Heart right ventricle (tissue), 16 donors: ENCODE data around the gene CCDC74B. TPM values are rescaled to one million over a fixed set of nuclear protein-coding genes. Genes with fewer than 3 reads are reported as not detected.
"Not testable (repeated sequence)": the region's sequence is repeated elsewhere in the genome, so short reads cannot be mapped to it uniquely, and the experiment has no call there.

ENCODE experiments used
- ATAC-seq, 8 donors: fragments of 200-7000 bp; cut with Tn5 transposase; one replicate each; pipeline ENCODE4 v1.9.1; 2020; ENCODE audit warnings: mild to moderate bottlenecking in 8 of 8, moderate library complexity in 8 of 8, moderate number of reproducible peaks in 1 of 8
- DNase-seq, 2 donors: peaks; one replicate each; pipeline ENCODE4 v3.0.0-alpha.2; 2020
- H3K27ac ChIP-seq, 10 donors: fragments of 200-600 bp; sonication (generic) in 2 of 10; one replicate each; pipeline versions ENCODE4 v1.5.0 to v1.8.0; 2020 to 2022; ENCODE audit warnings: mild to moderate bottlenecking in 3 of 10
- H3K27me3 ChIP-seq, 7 donors: fragments of 200-600 bp; one replicate each; pipeline ENCODE4 v1.8.0; 2021 to 2022; ENCODE audit warnings: mild to moderate bottlenecking in 2 of 7
- H3K36me3 ChIP-seq, 9 donors: fragments of 200-600 bp; sonication (generic) in 1 of 9; one replicate each; pipeline versions ENCODE4 v1.5.0 to v1.8.0; 2020 to 2022; ENCODE audit warnings: mild to moderate bottlenecking in 2 of 9
- H3K4me1 ChIP-seq, 9 donors: fragments of 200-600 bp; sonication (generic) in 1 of 9; one replicate each; pipeline versions ENCODE4 v1.5.0 to v1.8.0; 2020 to 2022; ENCODE audit warnings: mild to moderate bottlenecking in 4 of 9
- H3K4me3 ChIP-seq, 10 donors: fragments of 200-600 bp; sonication (generic) in 2 of 10; one replicate each; pipeline versions ENCODE4 v1.5.0 to v1.8.0; 2020 to 2022; ENCODE audit warnings: mild to moderate bottlenecking in 7 of 10, moderate library complexity in 2 of 10
- H3K9me3 ChIP-seq, 11 donors: fragments of 200-600 bp in 10 of 11; sonication (generic) in 2 of 11; one replicate each; pipeline versions ENCODE4 v1.5.0 to v1.8.0; 2013 to 2022; ENCODE audit warnings: mild to moderate bottlenecking in 2 of 11, control low read depth in 1 of 11, moderate library complexity in 1 of 11
- WGBS, 2 donors: extraction: QIAGEN DNeasy Blood & Tissue Kit; methylation state at CpG; one replicate each; pipeline ENCODE4 v1.1.7; 2013; ENCODE audit warnings: inconsistent platforms in 1 of 2; 5-methylcytosine and 5-hydroxymethylcytosine counted together
- intact Hi-C, 10 donors: fragments of 100-400 bp; cut with DNase I; formaldehyde crosslinking; loops; one replicate each; pipeline versions ENCODE4 v1.11.1 to v1.14.2; 2022
- polyA plus RNA-seq, 2 donors: library from polyadenylated mRNA; stranded (reverse); fragments of 200-250 nt; gene quantifications; one replicate each; pipeline ENCODE4 v1.2.3, GENCODE V29; 2013
- total RNA-seq, 10 donors: library from RNA; stranded (reverse); fragmentation: NEBNext Ultra II Directional in 3 of 10; extraction: Animal tissue kit (Norgen Biotek cat#: 25700) in 3 of 10; gene quantifications; one replicate each; pipeline versions ENCODE4 v1.2.1 to v1.2.4, GENCODE V29; 2021 to 2023
- TF ChIP-seq, protein P1 (sequence below), 9 donors: fragments of 200-600 bp; sonication (generic) in 2 of 9; IDR thresholded peaks; one replicate each; pipeline versions ENCODE4 v1.5.0 to v1.8.0; 2021 to 2022; ENCODE audit warnings: antibody characterized with exemption in 9 of 9, mild to moderate bottlenecking in 5 of 9, moderate library complexity in 1 of 9
- donor health status: Arrhythmogenic right ventricular cardiomyopathy.
- donor health status: ischemic (EF 13 %, LVEDD 7.1; RV severe dilation, severe dysfunction).
- donor health status: healthy with polysubstance abuse.
- donor health status: DM: no; HTN: yes; CAD: no.
- donor health status: DM: no; HTN: no; CAD: no.
- donor health status: ischemic (EF 25% LVEDD 6.9; RV normal size, moderate dysfunction).
- donor health status: ischemic (EF 25% LVEDD 5.7; RV mildly dilated, moderate dysfunction).
- donor health status: healthy.
- donor health status: DM: yes; HTN: yes; CAD: no.
- donor health status: Ischemic cardiomyopathy.
- donor health status: ischemic (EF 35%, LVEDD 5.7; RV mildly dilated, moderate dysfunction).
- donor health status: nonischemic (EF 11% LVEDD 7.7; RV severe dilation, severe dysfunction).
- donor health status: DM: yes; HTN: yes; CAD: no.
- donor health status: PGD.
- donor health status: ischemic (EF 29% LVEDD 5.4; RV normal size, mild dysfunction).
- donor health status: nonischemic (EF 23%, LVEDD 6.1; RV moderate dilation, normal function).

Gene CCDC74B
- total and polyA plus RNA-seq, 12 donors: 0.25 to 1.4 (median 0.66) TPM; not detected in 1

DNA sequence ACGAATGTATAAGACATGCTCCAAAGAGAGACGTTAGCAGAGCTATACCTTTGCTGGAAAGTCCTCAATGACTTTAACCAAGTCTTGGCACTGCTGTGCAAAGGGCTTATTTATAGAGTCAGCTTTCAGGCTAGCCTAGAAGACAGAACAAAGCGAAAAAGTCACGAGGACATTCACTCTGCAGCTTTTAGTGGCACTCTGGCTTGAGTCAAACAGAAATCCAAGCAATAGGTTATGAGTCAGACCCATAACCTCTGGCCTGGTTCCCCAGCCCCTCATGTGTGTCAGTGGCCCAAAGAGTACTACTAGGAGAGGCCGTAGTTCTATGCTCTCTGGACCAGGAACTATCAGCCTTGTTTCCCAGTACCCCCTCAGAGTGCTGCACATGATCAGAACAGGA, 30.0 kb upstream of the CCDC74B start:
- DNase-seq (peak in 1 of 2 donors; percentile 22), ATAC-seq (peak; percentile 59 to 94 (median 84))
- WGBS, 2 donors: 48 to 63% methylated on average over 5 of the region's 5 CpGs
- Histone ChIP-seq H3K27ac (peak overlapping the region in 9 of 10 donors; percentile 32 to 78 (median 52)), H3K4me1 (peaks cover 0 to 21% (median 4%) of the 10 kb centered on the region in 9 donors), H3K36me3 (peaks cover 0 to 80% (median 11%) of the 10 kb centered on the region in 9 donors)
- H3K9me3 ChIP-seq, intact Hi-C loops, H3K27me3 ChIP-seq, H3K4me3 ChIP-seq: not testable (repeated sequence)

DNA sequence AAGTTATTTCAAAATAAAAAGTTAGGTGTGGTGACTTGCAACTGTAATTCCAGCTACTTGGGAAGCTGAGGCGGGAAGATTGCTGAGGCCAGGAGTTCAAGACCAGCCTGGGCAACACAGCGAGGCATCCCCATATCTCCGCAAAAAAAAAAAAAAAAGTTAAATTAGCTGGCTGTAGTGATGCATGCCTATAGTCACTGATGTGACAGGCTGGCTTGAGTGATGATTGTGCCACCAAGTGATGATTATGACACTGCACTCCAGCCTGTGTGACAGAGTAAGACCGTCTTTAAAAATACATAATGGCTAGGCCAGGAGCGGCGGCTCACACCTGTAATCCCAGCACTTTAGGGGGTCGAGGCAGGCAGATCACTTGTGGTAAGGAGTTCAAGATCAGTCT, 25.0 kb upstream of the CCDC74B start:
- Histone ChIP-seq H3K4me3 (no peak overlapping the region), H3K36me3 (peaks cover 0 to 100% (median 39%) of the 10 kb centered on the region in 9 donors), H3K27ac (no peak overlapping the region), H3K4me1 (peaks cover 0 to 10% (median 0%) of the 10 kb centered on the region in 9 donors), H3K27me3 (no peaks in the 10 kb centered on the region), H3K9me3 (no peaks in the 10 kb centered on the region)
- intact Hi-C loops: no loop called here
- ATAC-seq (no peak), DNase-seq (no peak)
- WGBS, 2 donors: 91 to 92% methylated on average over 7 of the region's 7 CpGs
- TF ChIP-seq, protein P1, sequence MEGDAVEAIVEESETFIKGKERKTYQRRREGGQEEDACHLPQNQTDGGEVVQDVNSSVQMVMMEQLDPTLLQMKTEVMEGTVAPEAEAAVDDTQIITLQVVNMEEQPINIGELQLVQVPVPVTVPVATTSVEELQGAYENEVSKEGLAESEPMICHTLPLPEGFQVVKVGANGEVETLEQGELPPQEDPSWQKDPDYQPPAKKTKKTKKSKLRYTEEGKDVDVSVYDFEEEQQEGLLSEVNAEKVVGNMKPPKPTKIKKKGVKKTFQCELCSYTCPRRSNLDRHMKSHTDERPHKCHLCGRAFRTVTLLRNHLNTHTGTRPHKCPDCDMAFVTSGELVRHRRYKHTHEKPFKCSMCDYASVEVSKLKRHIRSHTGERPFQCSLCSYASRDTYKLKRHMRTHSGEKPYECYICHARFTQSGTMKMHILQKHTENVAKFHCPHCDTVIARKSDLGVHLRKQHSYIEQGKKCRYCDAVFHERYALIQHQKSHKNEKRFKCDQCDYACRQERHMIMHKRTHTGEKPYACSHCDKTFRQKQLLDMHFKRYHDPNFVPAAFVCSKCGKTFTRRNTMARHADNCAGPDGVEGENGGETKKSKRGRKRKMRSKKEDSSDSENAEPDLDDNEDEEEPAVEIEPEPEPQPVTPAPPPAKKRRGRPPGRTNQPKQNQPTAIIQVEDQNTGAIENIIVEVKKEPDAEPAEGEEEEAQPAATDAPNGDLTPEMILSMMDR (IDR thresholded peaks at IDR 0.05): no peak

DNA sequence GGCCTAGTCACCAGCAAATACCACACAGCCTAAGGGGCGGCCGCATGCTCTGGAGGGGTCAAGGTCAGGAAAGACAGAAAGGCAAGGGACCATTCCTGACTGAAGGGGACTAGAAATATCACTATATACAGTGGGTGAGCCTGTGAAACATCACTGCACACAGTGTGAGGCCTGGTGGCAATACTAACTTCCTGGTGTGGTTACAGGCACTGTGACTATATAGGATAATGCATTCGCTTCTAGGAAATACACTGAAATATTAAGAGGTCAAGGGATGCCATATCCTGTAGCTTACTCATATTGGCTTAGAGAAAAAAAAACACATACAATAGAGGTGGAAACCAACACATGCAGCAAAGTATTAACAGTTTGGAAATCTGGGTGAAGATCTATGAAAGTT, 24.3 kb upstream of the CCDC74B start:
- ATAC-seq, H3K27me3 ChIP-seq, H3K9me3 ChIP-seq, H3K4me1 ChIP-seq, DNase-seq, intact Hi-C loops, H3K4me3 ChIP-seq, H3K27ac ChIP-seq: not testable (repeated sequence)
- H3K36me3 ChIP-seq: peaks cover 0 to 100% (median 43%) of the 10 kb centered on the region in 9 donors
- 89 to 98% methylated on average over 3 of the region's 3 CpGs for WGBS, 2 donors

DNA sequence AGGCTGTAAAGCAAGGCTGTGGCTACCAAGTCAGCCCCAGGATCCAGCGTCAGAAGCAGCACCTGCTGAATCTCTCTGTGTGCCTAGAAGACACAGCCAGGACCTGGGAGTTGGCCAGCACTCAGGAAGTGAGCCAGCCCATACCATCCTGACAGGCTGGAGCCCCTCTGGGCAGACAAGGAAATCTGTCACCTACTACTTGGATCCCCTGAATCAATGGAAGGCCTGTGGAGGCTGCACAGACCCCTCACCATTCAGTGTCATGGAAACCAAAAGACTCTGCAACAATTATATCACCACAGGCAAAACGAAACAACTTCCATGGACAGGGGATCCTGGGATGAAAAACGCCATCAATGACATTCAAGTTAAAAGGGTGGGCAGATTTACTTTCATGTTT, 21.7 kb upstream of the CCDC74B start:
- not testable (repeated sequence) for H3K27ac ChIP-seq
- WGBS, 2 donors: 76% methylated on average over 3 of the region's 3 CpGs

DNA sequence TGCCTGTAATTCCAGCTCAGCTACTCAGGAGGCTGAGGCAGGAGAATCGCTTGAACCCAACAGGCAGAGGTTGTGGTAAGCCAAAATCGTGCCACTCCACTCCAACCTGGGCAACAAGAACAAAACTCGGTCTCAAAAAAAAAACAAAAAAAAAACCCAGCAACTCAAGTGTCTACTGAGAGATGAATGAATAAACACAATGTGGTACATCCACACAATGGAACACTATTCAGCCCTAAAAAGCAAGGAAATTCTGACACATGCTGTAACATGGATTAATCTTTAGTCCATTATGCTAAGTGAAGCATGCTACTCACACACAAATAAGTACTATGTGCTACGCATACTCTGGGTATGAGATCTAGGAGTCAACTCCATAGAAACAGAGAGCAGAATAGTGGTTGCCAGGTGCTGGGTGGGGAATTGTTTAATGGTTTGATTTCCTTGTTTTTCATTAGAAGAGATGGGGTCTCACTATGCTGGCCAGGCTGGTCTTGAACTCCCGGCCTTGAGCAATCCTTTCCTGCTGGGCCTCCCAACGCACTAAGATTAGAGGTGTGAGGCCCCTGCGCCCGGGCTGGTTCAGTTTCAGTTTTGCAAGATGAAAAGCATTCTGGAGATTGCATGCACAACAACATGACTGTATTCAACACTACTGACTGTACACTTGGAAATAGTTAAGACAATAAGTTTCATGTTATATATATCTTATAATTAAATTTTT, 20.5 kb upstream of the CCDC74B start:
- H3K27me3 ChIP-seq: no peaks in the 10 kb centered on the region
- intact Hi-C loops: no loop called here
- no peak overlapping the region for H3K27ac ChIP-seq
- H3K9me3 ChIP-seq: no peaks in the 10 kb centered on the region
- peaks cover 0 to 2% (median 0%) of the 10 kb centered on the region in 9 donors for H3K4me1 ChIP-seq
- TF ChIP-seq, protein P1 (IDR thresholded peaks at IDR 0.05): no peak
- no peak overlapping the region for H3K4me3 ChIP-seq
- ATAC-seq: no peak
- no peak for DNase-seq
- peaks cover 0 to 87% (median 42%) of the 10 kb centered on the region in 9 donors for H3K36me3 ChIP-seq
- WGBS, 2 donors: 97% methylated on average over 8 of the region's 8 CpGs

More for the DNA sequence above, 21.7 kb upstream of the CCDC74B start:
- H3K4me3 ChIP-seq, intact Hi-C loops, H3K9me3 ChIP-seq, DNase-seq, ATAC-seq, H3K4me1 ChIP-seq, H3K27me3 ChIP-seq: not testable (repeated sequence)
- peaks cover 0 to 93% (median 46%) of the 10 kb centered on the region in 9 donors for H3K36me3 ChIP-seq

DNA sequence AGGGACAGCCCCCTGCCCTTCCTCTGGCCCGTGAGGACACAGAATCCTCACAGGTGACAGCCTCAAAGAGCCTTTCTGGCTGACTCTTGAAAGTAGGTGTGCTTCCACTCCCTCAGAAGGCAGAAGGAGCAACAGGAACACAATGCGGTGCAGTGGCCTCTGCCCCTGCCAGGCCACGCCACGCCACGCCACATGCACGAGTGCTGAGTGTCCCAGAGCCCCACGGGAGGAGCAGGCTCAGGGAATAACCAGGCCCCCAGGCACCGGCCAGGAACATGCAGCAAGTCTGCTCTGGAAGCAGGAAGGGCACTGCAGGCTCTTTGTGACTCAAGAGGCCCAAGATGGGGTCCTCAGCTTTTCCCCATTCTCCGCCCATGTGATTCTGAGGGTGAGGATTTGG, 18.1 kb upstream of the CCDC74B start:
- Histone ChIP-seq H3K9me3 (no peaks in the 10 kb centered on the region), H3K27me3 (no peaks in the 10 kb centered on the region), H3K4me3 (no peak overlapping the region), H3K27ac (no peak overlapping the region), H3K4me1 (peaks cover 0 to 2% (median 0%) of the 10 kb centered on the region in 9 donors), H3K36me3 (peaks cover 0 to 85% (median 37%) of the 10 kb centered on the region in 9 donors)
- ATAC-seq (no peak), DNase-seq (no peak)
- intact Hi-C loops: no loop called here
- 92 to 95% methylated on average over 9 of the region's 9 CpGs for WGBS, 2 donors
- TF ChIP-seq, protein P1 (IDR thresholded peaks at IDR 0.05): no peak

GRCh38 chr2:130162486-130162885, 17.6 kb upstream of the CCDC74B start:
- H3K4me3 ChIP-seq, DNase-seq, H3K4me1 ChIP-seq, intact Hi-C loops, H3K27ac ChIP-seq, ATAC-seq, H3K27me3 ChIP-seq, H3K9me3 ChIP-seq: not testable (repeated sequence)
- WGBS, 2 donors: 90 to 94% methylated on average over 6 to 7 of the region's 7 CpGs
- peaks cover 0 to 85% (median 35%) of the 10 kb centered on the region in 9 donors for H3K36me3 ChIP-seq
